ES-I3 (cell line): ENCODE measurements around the gene TIMM50.
A peak's percentile ranks its signal among the peaks of the same experiment; 100 is the strongest.
"Not testable (repeated sequence)": the region's sequence is repeated elsewhere in the genome, so short reads cannot be mapped to it uniquely, and the experiment has no call there.

Experiments
- H3K36me3 ChIP-seq: 2 replicates; pipeline ENCODE4 v1.6.1; 2013; ENCODE audit warnings: mild to moderate bottlenecking, low read length, control low read depth, moderate library complexity; ENCODE audit not compliant: insufficient read depth
- H3K4me1 ChIP-seq: 2 replicates; pipeline ENCODE4 v1.6.1; 2013; ENCODE audit warnings: mild to moderate bottlenecking, control low read depth, low read length; ENCODE audit not compliant: insufficient read depth
- H3K9ac ChIP-seq: 2 replicates; pipeline ENCODE4 v1.6.1; 2013; ENCODE audit warnings: low read depth, mild to moderate bottlenecking, low read length, moderate library complexity
- H3K9me3 ChIP-seq: 2 replicates; pipeline ENCODE4 v1.6.1; 2013; ENCODE audit warnings: mild to moderate bottlenecking, low read length, moderate library complexity; ENCODE audit not compliant: control insufficient read depth, insufficient read depth

TIMM50 gene

DNA sequence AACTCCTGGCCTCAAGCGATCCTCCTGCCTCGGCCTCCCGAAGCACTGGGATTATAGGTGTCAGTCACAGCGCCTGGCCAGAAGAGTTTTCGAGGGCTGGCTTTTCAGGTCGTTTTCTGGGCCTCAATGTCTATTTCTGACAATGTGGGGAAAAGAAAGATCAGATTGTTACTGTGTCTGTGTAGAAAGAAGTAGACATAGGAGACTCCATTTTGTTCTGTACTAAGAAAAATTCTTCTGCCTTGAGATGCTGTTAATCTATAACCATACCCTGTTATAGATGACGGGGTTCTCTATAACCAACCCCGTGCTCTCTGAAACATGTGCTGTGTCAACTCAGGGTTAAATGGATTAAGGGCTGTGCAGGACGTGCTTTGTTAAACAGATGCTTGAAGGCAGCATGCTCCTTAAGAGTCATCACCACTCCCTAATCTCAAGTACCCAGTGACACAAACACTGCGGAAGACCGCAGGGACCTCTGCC lies 1.3 kb upstream of the TIMM50 start:
- peaks cover 11% of the 10 kb centered on the region for H3K36me3 ChIP-seq
- H3K9ac ChIP-seq, H3K4me1 ChIP-seq, H3K9me3 ChIP-seq: not testable (repeated sequence)

DNA sequence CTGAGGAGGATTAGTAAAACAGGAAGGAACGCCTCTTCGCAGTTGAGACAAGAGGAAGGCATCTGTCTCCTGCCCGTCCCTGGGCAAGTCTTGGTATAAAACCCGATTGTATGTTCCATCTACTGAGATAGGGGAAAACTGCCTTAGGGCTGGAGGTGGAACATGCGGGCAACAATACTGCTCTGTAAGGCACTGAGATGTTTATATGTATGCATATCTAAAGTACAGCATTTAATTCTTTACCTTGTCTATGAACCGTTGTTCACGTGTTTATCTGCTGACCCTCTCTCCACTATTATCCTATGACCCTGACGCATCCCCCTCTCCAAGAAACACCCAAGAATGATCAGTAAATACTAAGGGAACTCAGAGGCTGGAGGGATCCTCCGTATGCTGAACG lies 722 bp upstream of the TIMM50 start:
- 0 out of 2 replicates have a peak, but pooled peaks cover 5% of the 10 kb centered on the region for H3K4me1 ChIP-seq
- H3K9ac ChIP-seq = peak overlapping the region; percentile 96; the same call in 1 of the 2 replicates
- H3K36me3 ChIP-seq = peaks cover 5% of the 10 kb centered on the region; the same call in 1 of the 2 replicates
- no peaks in the 10 kb centered on the region for H3K9me3 ChIP-seq

GRCh38 chr19:39481229-39481545 lies 549 bp downstream of the TIMM50 start:
- Histone ChIP-seq H3K9me3 (no peaks in the 10 kb centered on the region), H3K36me3 (peaks cover 3% of the 10 kb centered on the region; the same call in 1 of the 2 replicates), H3K9ac (peak overlapping the region; percentile 96), H3K4me1 (0 out of 2 replicates have a peak, but pooled peaks cover 5% of the 10 kb centered on the region)

DNA sequence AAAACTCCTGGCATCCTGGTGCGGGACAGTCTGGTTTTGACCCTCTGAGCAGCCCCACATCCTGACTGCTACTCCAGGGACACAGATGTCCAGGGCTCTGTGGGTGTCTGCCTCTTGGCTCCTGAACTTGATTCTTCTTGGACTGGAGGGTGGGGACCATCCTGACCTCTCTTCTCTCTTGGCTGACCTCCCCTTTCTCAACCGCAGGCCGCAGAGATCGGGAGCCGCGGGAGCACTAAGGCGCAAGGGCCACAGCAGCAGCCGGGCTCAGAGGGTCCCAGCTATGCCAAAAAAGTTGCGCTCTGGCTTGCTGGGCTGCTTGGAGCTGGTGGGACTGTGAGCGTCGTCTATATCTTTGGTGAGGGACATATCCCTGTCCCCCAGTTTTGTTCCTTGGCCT lies 1.0 kb downstream of the TIMM50 start:
- Histone ChIP-seq H3K9ac (peak overlapping the region; percentile 96), H3K9me3 (no peaks in the 10 kb centered on the region), H3K4me1 (0 out of 2 replicates have a peak, but pooled peaks cover 5% of the 10 kb centered on the region), H3K36me3 (no peaks in the 10 kb centered on the region)

GRCh38 chr19:39483141-39483540 lies 2.5 kb downstream of the TIMM50 start:
- no peak overlapping the region for H3K9ac ChIP-seq
- H3K36me3 ChIP-seq = peaks cover 7% of the 10 kb centered on the region; the same call in 1 of the 2 replicates
- H3K9me3 ChIP-seq = no peaks in the 10 kb centered on the region
- H3K4me1 ChIP-seq = 0 out of 2 replicates have a peak, but pooled peaks cover 5% of the 10 kb centered on the region

DNA sequence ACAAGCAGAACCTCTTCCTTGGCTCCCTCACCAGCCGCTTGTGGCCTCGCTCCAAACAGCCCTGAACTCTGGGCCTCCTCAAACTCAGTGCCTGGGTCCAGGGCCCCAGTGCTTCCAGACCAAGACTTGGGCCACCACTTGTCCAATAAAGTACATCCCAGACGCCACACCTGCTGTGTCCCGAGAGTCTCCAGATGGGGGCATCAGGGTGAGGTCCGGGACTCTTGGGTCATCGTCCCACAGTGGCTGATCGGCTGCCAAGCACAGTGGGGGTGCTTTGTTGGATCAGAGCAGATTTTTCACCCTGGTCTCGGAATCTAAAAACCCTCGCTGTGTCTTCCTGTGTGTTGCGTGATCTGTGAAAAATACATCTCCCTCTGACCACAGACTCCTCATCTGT lies 9.1 kb downstream of the TIMM50 start:
- peaks cover 17% of the 10 kb centered on the region for H3K36me3 ChIP-seq

DNA sequence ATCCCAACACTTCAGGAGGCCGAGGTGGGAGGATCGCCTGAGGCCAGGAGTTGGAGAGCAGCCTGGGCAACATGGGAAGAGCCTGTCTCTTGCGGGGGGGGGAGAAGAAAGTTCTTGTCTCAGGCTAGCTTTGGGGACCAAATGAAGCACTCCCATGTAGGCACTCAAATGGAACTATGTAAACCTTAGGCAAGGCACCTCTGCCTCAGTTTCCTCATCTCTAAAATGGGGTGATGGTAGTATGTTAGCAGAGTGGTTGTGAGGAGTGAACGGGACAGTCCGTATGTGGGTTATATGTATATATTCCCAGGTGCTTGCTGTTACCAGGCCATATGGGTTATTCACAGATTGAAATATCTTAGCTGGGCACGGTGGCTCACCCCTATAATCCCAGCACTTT lies 11.6 kb downstream of the TIMM50 start:
- Histone ChIP-seq H3K36me3 (peaks cover 13% of the 10 kb centered on the region), H3K9ac (no peak overlapping the region), H3K9me3 (no peaks in the 10 kb centered on the region), H3K4me1 (peaks cover 5% of the 10 kb centered on the region; the same call in 1 of the 2 replicates)

More for the DNA sequence above, 9.1 kb downstream of the TIMM50 start:
- no peak overlapping the region for H3K9ac ChIP-seq
- H3K4me1 ChIP-seq = 0 out of 2 replicates have a peak, but pooled peaks cover 5% of the 10 kb centered on the region
- no peaks in the 10 kb centered on the region for H3K9me3 ChIP-seq

DNA sequence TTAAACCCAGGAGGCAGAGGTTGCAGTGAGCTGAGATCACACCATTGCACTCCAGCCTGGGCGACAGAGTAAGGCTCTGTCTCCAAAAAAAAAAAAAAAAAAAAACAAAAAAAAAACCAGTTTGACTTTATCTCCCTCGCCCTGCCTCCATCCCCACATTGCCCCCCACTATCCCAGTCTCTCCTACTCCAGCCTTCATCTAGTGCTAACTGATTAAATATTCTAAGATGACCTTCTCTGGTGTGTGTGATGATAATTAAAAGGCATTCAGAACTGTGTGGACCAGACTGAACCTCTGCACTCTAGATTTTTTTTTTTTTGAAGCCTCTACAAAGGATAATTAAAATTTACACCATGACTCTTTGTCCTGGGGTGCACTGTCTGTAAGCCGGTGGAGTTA lies 12.2 kb downstream of the TIMM50 start:
- no peaks in the 10 kb centered on the region for H3K9me3 ChIP-seq
- H3K4me1 ChIP-seq = peaks cover 8% of the 10 kb centered on the region; the same call in 1 of the 2 replicates
- H3K36me3 ChIP-seq = peaks cover 12% of the 10 kb centered on the region
- H3K9ac ChIP-seq = peak overlapping the region; percentile 11; the same call in 1 of the 2 replicates

GRCh38 chr19:39494661-39495060 lies 14.0 kb downstream of the TIMM50 start:
- Histone ChIP-seq H3K36me3 (peaks cover 6% of the 10 kb centered on the region; the same call in 1 of the 2 replicates), H3K9me3 (no peaks in the 10 kb centered on the region), H3K4me1 (peaks cover 8% of the 10 kb centered on the region; the same call in 1 of the 2 replicates), H3K9ac (no peak overlapping the region)

DNA sequence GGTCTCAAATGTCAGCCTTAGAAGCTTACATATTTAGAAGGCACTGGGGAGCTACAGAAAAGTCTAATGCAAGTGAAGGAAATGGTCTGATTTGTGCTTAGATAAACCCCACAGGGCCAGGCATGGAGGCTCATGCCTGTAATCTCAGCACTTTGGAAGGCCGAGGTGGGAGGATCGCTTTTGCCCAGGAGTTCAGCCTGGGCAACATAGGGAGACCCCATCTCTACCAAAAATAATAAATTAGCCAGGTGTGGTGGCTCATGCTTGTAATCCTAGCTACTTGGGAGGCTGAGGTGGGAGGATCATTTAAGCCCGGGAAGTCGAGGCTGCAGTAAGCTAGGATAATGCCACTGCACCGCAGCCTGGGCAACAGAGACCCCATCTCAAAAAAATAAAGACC lies 15.4 kb downstream of the TIMM50 start:
- H3K9me3 ChIP-seq = no peaks in the 10 kb centered on the region
- no peak overlapping the region for H3K9ac ChIP-seq
- H3K4me1 ChIP-seq = peaks cover 8% of the 10 kb centered on the region; the same call in 1 of the 2 replicates
- H3K36me3 ChIP-seq = no peaks in the 10 kb centered on the region; the same call in 1 of the 2 replicates

- Histone ChIP-seq H3K4me1 (peaks cover 8% of the 10 kb centered on the region; the same call in 1 of the 2 replicates), H3K9ac (peak overlapping the region; percentile 65), H3K9me3 (no peaks in the 10 kb centered on the region), H3K36me3 (no peaks in the 10 kb centered on the region)
Measured at GRCh38 chr19:39497701-39497995, 17.0 kb downstream of the TIMM50 start.

DNA sequence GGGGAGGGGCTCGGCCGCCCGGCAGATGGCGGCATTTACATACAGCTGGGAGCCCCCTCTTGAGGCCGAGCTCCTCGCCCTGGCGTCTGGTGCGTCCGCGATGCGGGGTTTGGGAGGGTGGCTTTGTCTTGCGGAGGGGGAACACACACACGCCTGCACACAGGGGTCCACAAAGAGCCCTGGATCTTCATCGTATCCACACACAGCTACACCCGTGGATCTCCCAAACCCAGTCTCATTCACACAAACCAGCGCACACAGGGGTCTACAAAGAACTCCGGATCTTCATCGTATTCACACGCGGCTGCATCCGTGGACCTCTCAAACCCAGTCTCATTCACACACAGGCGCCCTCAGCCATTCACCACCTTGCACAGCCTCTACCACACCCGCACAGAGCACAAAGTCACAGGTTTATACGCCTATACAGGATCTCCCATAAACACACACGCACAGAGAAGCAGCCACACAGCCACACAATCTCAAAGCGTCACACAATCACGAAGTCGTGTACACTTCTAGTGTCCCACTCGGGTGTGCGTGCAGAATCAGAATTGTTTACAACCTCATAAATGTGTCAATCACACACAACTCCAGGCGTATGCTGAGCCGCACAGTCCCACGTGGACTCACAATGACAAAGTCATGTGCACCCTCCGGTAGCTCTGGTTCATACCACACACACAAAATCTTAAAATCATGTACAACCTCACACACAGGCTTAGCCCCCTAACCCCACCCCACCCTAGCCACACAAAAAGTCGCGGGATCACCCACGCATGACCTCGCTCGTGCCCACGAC lies 17.6 kb downstream of the TIMM50 start:
- Histone ChIP-seq H3K36me3 (no peaks in the 10 kb centered on the region), H3K4me1 (peaks cover 3% of the 10 kb centered on the region; the same call in 1 of the 2 replicates), H3K9ac (peak overlapping the region; percentile 65), H3K9me3 (no peaks in the 10 kb centered on the region)

GRCh38 chr19:39498798-39499642 lies 18.4 kb downstream of the TIMM50 start, which contains the start of gene DLL3:
DLL3 (plus strand) TSS chr19:39498947; CDS start chr19:39498975, 28 bp downstream.
- Histone ChIP-seq H3K4me1 (peaks cover 3% of the 10 kb centered on the region; the same call in 1 of the 2 replicates), H3K9me3 (no peaks in the 10 kb centered on the region), H3K9ac (peak within 1 kb of the TSS; percentile 65), H3K36me3 (no peaks in the 10 kb centered on the region)

- Histone ChIP-seq H3K36me3 (no peaks in the 10 kb centered on the region), H3K4me1 (peaks cover 3% of the 10 kb centered on the region; the same call in 1 of the 2 replicates), H3K9ac (no peak overlapping the region), H3K9me3 (no peaks in the 10 kb centered on the region)
Measured at GRCh38 chr19:39499932-39500331, 19.3 kb downstream of the TIMM50 start.
